PC-3 (cell line): Measurements from ENCODE around the gene CAMTA1. TPM values are rescaled to one million over a fixed set of nuclear protein-coding genes. Genes with fewer than 3 reads are reported as not detected.

ENCODE experiments used
- ATAC-seq: fragments of 200-7000 bp; cut with Tn5 transposase; 2 replicates; pipeline ENCODE4 v1.9.1; 2020; ENCODE audit warnings: mild to moderate bottlenecking, moderate library complexity
- BruUV-seq: library from RNA; stranded (reverse); fragments of 400-500 nt; replicated peaks from 2 replicates; lab custom pipeline; 2021; lab: Mats Ljungman, UMichigan
- CTCF ChIA-PET: fragments of 300-600 bp; sonication (Branson Sonifier 250); formaldehyde crosslinking; loops from one replicate; lab custom pipeline; 2022; ENCODE audit warnings: antibody characterized with exemption; lab: Charles Lee
- POLR2A ChIA-PET: fragments of 300-600 bp; sonication (Branson Sonifier 250); formaldehyde crosslinking; loops from one replicate; lab custom pipeline; 2022; ENCODE audit warnings: antibody characterized with exemption; ENCODE audit not compliant: unreplicated experiment; lab: Charles Lee
- DNase-seq: peaks from one replicate; pipeline ENCODE4 v3.0.0-alpha.2; 2015
- H2AFZ ChIP-seq: fragments of 300-600 bp; sonication (generic); 2 replicates; pipeline ENCODE4 v1.6.0; 2016; ENCODE audit warnings: antibody characterized with exemption, low read length
- H3F3A ChIP-seq: fragments of 300-600 bp; sonication (generic); one replicate; pipeline ENCODE4 v1.6.0; 2017; ENCODE audit warnings: antibody characterized with exemption, low read length, control low read depth, mild to moderate bottlenecking; ENCODE audit not compliant: unreplicated experiment
- H3K27ac ChIP-seq: fragments of 300-600 bp; sonication (generic); 2 replicates; pipeline ENCODE4 v1.5.1; 2016; ENCODE audit warnings: mild to moderate bottlenecking, low read length
- H3K27me3 ChIP-seq: fragments of 300-600 bp; sonication (generic); 2 replicates; pipeline ENCODE4 v1.6.1; 2016; ENCODE audit warnings: low read length, mixed read lengths
- H3K36me3 ChIP-seq: fragments of 300-600 bp; sonication (generic); 2 replicates; pipeline ENCODE4 v1.6.1; 2016; ENCODE audit warnings: low read depth, mixed run types, low read length, mixed read lengths
- H3K4me1 ChIP-seq: fragments of 300-600 bp; sonication (generic); 2 replicates; pipeline ENCODE4 v1.5.1; 2016; ENCODE audit warnings: low read length; ENCODE audit not compliant: insufficient read depth
- H3K4me2 ChIP-seq: fragments of 300-600 bp; sonication (generic); 2 replicates; pipeline ENCODE4 v1.6.0; 2016; ENCODE audit warnings: low read length
- H3K4me3 ChIP-seq: fragments of 300-600 bp; sonication (generic); 2 replicates; pipeline ENCODE4 v1.5.1; 2016; ENCODE audit warnings: mild to moderate bottlenecking, low read length, mixed read lengths
- H3K79me2 ChIP-seq: fragments of 300-600 bp; sonication (generic); 2 replicates; pipeline ENCODE4 v1.6.1; 2017; ENCODE audit warnings: low read length, mixed read lengths
- H3K9ac ChIP-seq: fragments of 300-600 bp; sonication (generic); 2 replicates; pipeline ENCODE4 v1.6.0; 2016; ENCODE audit warnings: mild to moderate bottlenecking, low read length
- H3K9me2 ChIP-seq: fragments of 300-600 bp; sonication (generic); replicated peaks from 2 replicates; pipeline ENCODE4 v1.6.1; 2016; ENCODE audit warnings: mixed run types, low read length, mixed read lengths
- H3K9me3 ChIP-seq: fragments of 300-600 bp; sonication (generic); 2 replicates; pipeline ENCODE4 v1.6.1; 2016; ENCODE audit warnings: low read length, mixed read lengths
- H4K20me1 ChIP-seq: fragments of 300-600 bp; sonication (generic); 2 replicates; pipeline ENCODE4 v1.6.1; 2016; ENCODE audit warnings: low read length, mixed read lengths
- CTCF ChIP-seq: fragments of 300-600 bp; sonication (generic); conservative IDR thresholded peaks from 2 replicates; pipeline ENCODE4 v1.5.1; 2017; ENCODE audit warnings: antibody characterized with exemption, low read depth, mild to moderate bottlenecking, low read length
- EZH2 ChIP-seq: fragments of 300-600 bp; sonication (generic); IDR thresholded peaks from one replicate; pipeline ENCODE4 v1.6.1; 2017; ENCODE audit warnings: antibody characterized with exemption, mild to moderate bottlenecking, low read length; ENCODE audit not compliant: unreplicated experiment
- EZH2phosphoT487 ChIP-seq: fragments of 300-600 bp; sonication (generic); IDR thresholded peaks from 2 replicates; pipeline ENCODE4 v1.6.1; 2018; ENCODE audit warnings: mild to moderate bottlenecking, antibody characterized with exemption, low read length, borderline replicate concordance
- intact Hi-C: fragments of 100-400 bp; cut with micrococcal nuclease; formaldehyde crosslinking; loops from 2 replicates; pipeline ENCODE4 v1.9.0; 2023
- total RNA-seq: library from RNA; depleted of rRNA; stranded (reverse); fragments of >200 nt; gene quantifications from 2 replicates; pipeline ENCODE4 v1.2.3, GENCODE V29; 2014

Gene CAMTA1
- total RNA-seq, 1 experiment from 2014 or later, result 40.8 TPM

GRCh38 chr1:7541629-7542028 lies 756.4 kb downstream of the CAMTA1 start:
- H3F3A ChIP-seq, result no peaks in the 10 kb centered on the region
- no peaks in the 10 kb centered on the region for H3K9me2 ChIP-seq
- H3K27me3 ChIP-seq, result peaks cover 35% of the 10 kb centered on the region
- ChIA-PET POLR2A (no interaction called here), CTCF (no interaction called here)
- DNase-seq (no peak), ATAC-seq (no peak)
- H3K9me3 ChIP-seq, result no peaks in the 10 kb centered on the region
- H3K36me3 ChIP-seq, result no peaks in the 10 kb centered on the region
- no peak overlapping the region for H3K9ac ChIP-seq
- intact Hi-C loops, result no loop called here
- H2AFZ ChIP-seq, result no peak overlapping the region
- no peak overlapping the region for H3K27ac ChIP-seq
- H3K4me3 ChIP-seq, result no peak overlapping the region
- H3K4me1 ChIP-seq, result no peaks in the 10 kb centered on the region
- TF ChIP-seq CTCF (no peak), EZH2phosphoT487 (no peak), EZH2 (no peak)
- BruUV-seq, result no TSS peak
- H4K20me1 ChIP-seq, result no peaks in the 10 kb centered on the region
- H3K79me2 ChIP-seq, result no peaks in the 10 kb centered on the region
- H3K4me2 ChIP-seq, result no peak overlapping the region

- intact Hi-C loops, result no loop called here
- Histone ChIP-seq H4K20me1 (no peaks in the 10 kb centered on the region), H3K27me3 (peaks cover 19% of the 10 kb centered on the region; the same call in 1 of the 2 replicates), H3K4me1 (no peaks in the 10 kb centered on the region), H3K36me3 (no peaks in the 10 kb centered on the region), H3K4me2 (no peak overlapping the region), H3K79me2 (no peaks in the 10 kb centered on the region), H3K4me3 (no peak overlapping the region), H2AFZ (no peak overlapping the region), H3K9me2 (no peaks in the 10 kb centered on the region), H3F3A (no peaks in the 10 kb centered on the region), H3K27ac (no peak overlapping the region), H3K9me3 (no peaks in the 10 kb centered on the region), H3K9ac (no peak overlapping the region)
- TF ChIP-seq CTCF (no peak), EZH2 (no peak), EZH2phosphoT487 (no peak)
- ATAC-seq (no peak), DNase-seq (no peak)
- no TSS peak for BruUV-seq
- CTCF ChIA-PET, result no interaction called here
- POLR2A ChIA-PET, result no interaction called here
Observed at GRCh38 chr1:7543718-7544090, 758.5 kb downstream of the CAMTA1 start.

- CTCF ChIA-PET, result interaction anchor here (0.6 kb wide), 2 partner anchors 326 to 860 kb away, joined by 3 to 11 read pairs; no protein-coding TSS in a partner anchor
- TF ChIP-seq CTCF (no peak), EZH2 (no peak), EZH2phosphoT487 (no peak)
- H3K9me2 ChIP-seq, result no peaks in the 10 kb centered on the region
- H3K9me3 ChIP-seq, result no peaks in the 10 kb centered on the region
- H2AFZ ChIP-seq, result no peak overlapping the region
- ATAC-seq (peak; percentile 61), DNase-seq (peak; percentile 74)
- no peaks in the 10 kb centered on the region for H3K36me3 ChIP-seq
- POLR2A ChIA-PET, result no interaction called here
- H3K4me2 ChIP-seq, result 0 out of 2 replicates have a peak overlapping the region, but pooled peaks have one; percentile 19
- H3K27ac ChIP-seq, result peak overlapping the region; percentile 24
- no peak overlapping the region for H3K9ac ChIP-seq
- no peaks in the 10 kb centered on the region for H3F3A ChIP-seq
- no TSS peak for BruUV-seq
- intact Hi-C loops, result no loop called here
- no peaks in the 10 kb centered on the region for H3K79me2 ChIP-seq
- no peaks in the 10 kb centered on the region for H4K20me1 ChIP-seq
- H3K4me1 ChIP-seq, result peaks cover 12% of the 10 kb centered on the region; the same call in 1 of the 2 replicates
- H3K27me3 ChIP-seq, result peaks cover 20% of the 10 kb centered on the region
- H3K4me3 ChIP-seq, result no peak overlapping the region
Observed at GRCh38 chr1:7549277-7550161, 764.3 kb downstream of the CAMTA1 start.
